ENCODE measurements around the gene TWIST2. TPM values are rescaled to one million over a fixed set of nuclear protein-coding genes. Genes with fewer than 3 reads are reported as not detected.

The TWIST2 gene
- total and polyA plus RNA-seq, 11 donors, result 0.39 to 10.9 (median 1.4) TPM

DNA sequence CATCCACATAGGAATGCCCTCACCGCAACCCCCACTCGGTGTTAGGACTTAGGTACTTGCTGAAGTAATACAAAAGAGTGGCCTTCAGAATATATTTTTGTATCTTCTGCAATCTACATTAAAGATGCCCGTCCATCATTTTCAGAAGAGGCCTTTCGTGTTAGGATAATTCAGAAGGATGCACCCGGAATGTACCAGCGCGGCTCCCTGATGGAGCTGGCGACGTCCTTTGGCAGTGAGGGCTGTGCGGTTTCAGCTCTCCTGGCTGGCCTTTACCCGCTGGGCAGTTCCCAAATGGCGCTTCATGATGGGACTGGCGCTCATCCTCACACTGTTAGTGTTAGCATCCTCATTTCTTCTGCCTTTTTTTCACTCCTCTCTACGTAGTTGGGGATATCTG is 15.3 kb downstream of the TWIST2 start:
- Histone ChIP-seq H3K27ac (peak overlapping the region in 3 of 12 donors; percentile 61 to 76 (median 74)), H3K27me3 (peaks cover 0 to 3% (median 0%) of the 10 kb centered on the region in 9 donors), H3K4me1 (peaks cover 0 to 19% (median 5%) of the 10 kb centered on the region in 12 donors), H3K4me3 (no peak overlapping the region), H3K9me3 (no peaks in the 10 kb centered on the region), H3K36me3 (no peaks in the 10 kb centered on the region)
- no peak for TF ChIP-seq POLR2A (IDR thresholded peaks at IDR 0.05)
- TF ChIP-seq, protein P1, sequence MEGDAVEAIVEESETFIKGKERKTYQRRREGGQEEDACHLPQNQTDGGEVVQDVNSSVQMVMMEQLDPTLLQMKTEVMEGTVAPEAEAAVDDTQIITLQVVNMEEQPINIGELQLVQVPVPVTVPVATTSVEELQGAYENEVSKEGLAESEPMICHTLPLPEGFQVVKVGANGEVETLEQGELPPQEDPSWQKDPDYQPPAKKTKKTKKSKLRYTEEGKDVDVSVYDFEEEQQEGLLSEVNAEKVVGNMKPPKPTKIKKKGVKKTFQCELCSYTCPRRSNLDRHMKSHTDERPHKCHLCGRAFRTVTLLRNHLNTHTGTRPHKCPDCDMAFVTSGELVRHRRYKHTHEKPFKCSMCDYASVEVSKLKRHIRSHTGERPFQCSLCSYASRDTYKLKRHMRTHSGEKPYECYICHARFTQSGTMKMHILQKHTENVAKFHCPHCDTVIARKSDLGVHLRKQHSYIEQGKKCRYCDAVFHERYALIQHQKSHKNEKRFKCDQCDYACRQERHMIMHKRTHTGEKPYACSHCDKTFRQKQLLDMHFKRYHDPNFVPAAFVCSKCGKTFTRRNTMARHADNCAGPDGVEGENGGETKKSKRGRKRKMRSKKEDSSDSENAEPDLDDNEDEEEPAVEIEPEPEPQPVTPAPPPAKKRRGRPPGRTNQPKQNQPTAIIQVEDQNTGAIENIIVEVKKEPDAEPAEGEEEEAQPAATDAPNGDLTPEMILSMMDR (IDR thresholded peaks at IDR 0.05), result no peak
- intact Hi-C loops (cut with DNase I), result no loop called here
- ATAC-seq, result no peak
- 87 to 95% (median 93%) methylated on average over 14 of the region's 14 CpGs for WGBS, 4 donors
- DNase-seq, result no peak

DNA sequence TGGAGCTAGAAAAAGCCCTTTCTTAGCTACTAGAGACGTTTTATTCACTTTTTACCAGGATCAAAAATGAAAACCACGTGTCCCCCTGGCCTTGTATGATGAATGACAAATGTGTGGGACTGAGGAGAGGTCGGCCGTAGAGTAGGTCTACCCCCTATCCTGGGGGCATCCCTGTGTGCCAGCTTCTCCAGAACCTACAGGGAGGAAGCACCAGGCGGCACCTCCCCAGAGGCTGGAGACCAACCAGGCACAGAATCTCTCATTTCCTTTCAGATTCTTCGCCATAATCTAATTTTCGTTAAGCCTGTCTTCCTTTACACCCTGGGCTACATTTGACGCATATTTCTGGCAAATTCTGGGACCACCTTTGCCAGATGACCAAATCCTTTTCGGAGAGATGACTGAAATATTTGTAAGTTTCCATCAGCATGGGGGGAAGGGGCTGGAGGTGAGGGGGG is 15.9 kb downstream of the TWIST2 start:
- TF ChIP-seq, protein P1 (IDR thresholded peaks at IDR 0.05), result no peak
- TF ChIP-seq POLR2A (IDR thresholded peaks at IDR 0.05), result no peak
- WGBS, 4 donors, result 68 to 78% (median 76%) methylated on average over 9 of the region's 9 CpGs
- H3K27ac ChIP-seq, result peak overlapping the region in 9 of 12 donors; percentile 42 to 77 (median 61)
- ATAC-seq (peak in 1 of 4 donors; percentile 32), DNase-seq (no peak)
- H3K36me3 ChIP-seq, result no peaks in the 10 kb centered on the region
- H3K4me1 ChIP-seq, result peaks cover 0 to 20% (median 5%) of the 10 kb centered on the region in 12 donors
- no peaks in the 10 kb centered on the region for H3K27me3 ChIP-seq
- peak overlapping the region in 3 of 12 donors; percentile 3 to 16 (median 15) for H3K4me3 ChIP-seq
- intact Hi-C loops (cut with DNase I), result no loop called here
- no peaks in the 10 kb centered on the region for H3K9me3 ChIP-seq

DNA sequence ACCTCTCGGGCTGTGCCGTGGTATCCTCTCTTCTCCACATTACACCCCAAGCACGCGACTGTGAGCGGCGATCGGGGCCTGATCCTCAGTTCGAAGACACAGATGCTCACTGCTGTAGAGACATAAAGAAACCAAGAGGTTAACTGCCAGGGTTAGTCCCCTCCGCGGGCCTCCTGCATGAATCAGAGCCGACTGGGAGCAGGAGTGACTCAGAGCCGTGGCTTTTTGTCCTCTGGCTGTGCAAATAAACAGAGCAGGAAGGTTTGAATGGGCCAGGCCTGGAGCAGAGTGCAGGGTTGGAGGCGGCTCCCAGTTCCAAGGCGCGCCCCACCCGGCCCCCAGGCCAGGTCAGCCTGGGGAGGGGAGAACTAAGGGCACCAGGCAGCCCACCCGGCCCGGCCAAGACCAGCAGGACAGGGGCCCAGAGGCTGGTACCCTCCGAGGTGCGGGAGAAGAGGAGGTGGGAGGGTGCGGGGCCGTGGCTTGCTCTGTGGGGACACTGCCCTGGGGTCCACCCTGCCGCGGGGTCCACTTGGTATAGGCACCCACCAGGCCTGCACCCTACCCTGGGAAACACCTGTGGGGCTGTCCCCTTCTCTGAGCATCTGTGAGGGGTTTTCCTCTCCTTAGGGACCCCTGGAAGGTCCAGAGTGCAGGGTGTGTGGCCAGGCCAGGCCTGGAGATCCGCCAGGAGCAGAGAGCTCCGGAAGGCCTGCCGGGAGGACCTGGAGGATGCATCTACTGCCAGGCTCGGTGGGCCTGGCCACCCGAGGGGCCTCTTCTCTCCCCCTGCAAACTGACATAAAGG is 16.5 kb downstream of the TWIST2 start:
- H3K4me3 ChIP-seq, result peak overlapping the region in 4 of 12 donors; percentile 3 to 17 (median 16)
- WGBS, 4 donors, result 39 to 49% (median 47%) methylated on average over 20 to 29 of the region's 29 CpGs
- H3K36me3 ChIP-seq, result no peaks in the 10 kb centered on the region
- peaks cover 0 to 20% (median 5%) of the 10 kb centered on the region in 12 donors for H3K4me1 ChIP-seq
- no peaks in the 10 kb centered on the region for H3K9me3 ChIP-seq
- no peak for TF ChIP-seq POLR2A (IDR thresholded peaks at IDR 0.05)
- TF ChIP-seq, protein P1 (IDR thresholded peaks at IDR 0.05), result no peak
- H3K27me3 ChIP-seq, result no peaks in the 10 kb centered on the region
- ATAC-seq (peak; percentile 82 to 96 (median 96)), DNase-seq (peak; percentile 61 to 91 (median 80))
- intact Hi-C loops (cut with DNase I), result no loop called here
- H3K27ac ChIP-seq, result peak overlapping the region in 11 of 12 donors; percentile 1 to 82 (median 61)

DNA sequence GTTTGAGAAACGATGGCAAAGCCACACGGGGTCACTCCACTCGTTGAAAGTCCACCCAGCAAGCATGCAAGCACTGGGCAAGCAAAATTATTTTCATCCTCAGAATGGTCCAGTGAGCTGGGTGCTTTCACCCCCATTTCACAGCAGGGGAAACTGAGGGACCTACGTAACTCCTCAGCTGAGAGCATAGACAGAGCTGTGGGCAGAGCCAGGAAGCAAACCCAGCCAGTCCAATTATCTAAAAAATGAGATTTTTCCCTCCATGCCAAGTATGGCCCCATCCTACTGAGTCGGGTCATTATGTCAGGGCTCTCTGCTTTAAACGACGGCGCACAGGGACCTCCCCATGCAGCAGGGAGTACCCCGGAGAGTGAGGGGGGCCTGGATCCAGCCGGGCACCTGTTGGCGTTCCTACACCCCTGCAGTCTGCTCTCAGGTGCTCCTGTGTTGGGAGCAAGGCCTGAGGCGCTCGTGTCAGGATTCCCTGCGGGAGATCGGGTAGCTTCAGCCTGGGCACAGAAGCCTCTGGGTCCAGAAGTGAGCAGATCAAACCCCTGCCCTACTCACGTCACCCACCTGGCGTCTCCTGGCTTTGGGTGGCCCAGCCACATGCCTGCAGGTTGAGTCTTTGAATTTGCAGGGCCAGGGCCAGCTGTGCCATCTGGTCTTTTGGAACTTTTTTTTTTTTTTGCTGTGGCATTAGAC is 17.3 kb downstream of the TWIST2 start:
- no peaks in the 10 kb centered on the region for H3K9me3 ChIP-seq
- no peaks in the 10 kb centered on the region for H3K27me3 ChIP-seq
- DNase-seq (no peak), ATAC-seq (no peak)
- peaks cover 0 to 20% (median 5%) of the 10 kb centered on the region in 12 donors for H3K4me1 ChIP-seq
- 76 to 80% (median 78%) methylated on average over 17 of the region's 17 CpGs for WGBS, 4 donors
- intact Hi-C loops (cut with DNase I), result no loop called here
- no peaks in the 10 kb centered on the region for H3K36me3 ChIP-seq
- H3K27ac ChIP-seq, result peak overlapping the region in 7 of 12 donors; percentile 1 to 82 (median 61)
- TF ChIP-seq, protein P1 (IDR thresholded peaks at IDR 0.05), result no peak
- TF ChIP-seq POLR2A (IDR thresholded peaks at IDR 0.05), result no peak
- H3K4me3 ChIP-seq, result no peak overlapping the region
